Epithelial cell of prostate (primary cell): ENCODE measurements around the gene IGLL1.

ENCODE experiments used
- DNase-seq: peaks from one replicate; pipeline ENCODE4 v3.0.0-alpha.2; 2011; ENCODE audit warnings: low read depth, low spot score
- H3K27ac ChIP-seq: fragments of 450-650 bp; 2 replicates; pipeline ENCODE4 v1.5.1; 2017; ENCODE audit warnings: mild to moderate bottlenecking

Gene IGLL1

DNA sequence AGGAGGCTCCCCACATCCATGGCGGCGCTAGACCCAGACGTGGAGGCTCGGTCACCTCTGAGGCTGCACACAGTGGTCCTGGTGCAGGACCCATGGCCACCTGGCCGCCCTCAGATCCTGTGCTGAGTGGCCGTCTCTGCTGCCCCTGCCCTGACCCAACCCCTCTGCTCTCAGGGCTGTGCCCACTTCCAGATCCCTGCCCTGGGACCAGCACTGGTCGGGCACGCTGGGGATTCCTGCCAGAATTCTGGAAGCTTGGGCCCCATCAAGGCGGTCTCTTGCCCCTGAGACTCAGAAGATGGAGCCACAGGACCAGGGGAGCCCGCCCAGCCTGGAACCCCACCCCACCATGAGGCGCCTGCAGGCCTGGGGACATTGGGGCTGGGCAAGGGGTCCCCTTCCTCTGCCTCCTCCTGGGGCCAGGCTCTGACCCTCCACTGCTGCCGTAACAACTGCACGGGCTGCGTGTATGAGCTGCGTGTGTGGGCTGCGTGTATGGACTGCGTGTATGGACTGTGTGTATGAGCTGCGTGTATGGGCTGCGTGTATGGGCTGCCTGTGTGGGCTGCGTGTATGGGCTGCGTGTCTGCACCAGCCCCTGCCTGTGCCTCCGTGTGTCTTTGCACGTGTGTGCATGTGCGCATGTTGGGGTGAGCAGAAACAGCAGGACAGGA is 48.7 kb downstream of the IGLL1 start:
- no peak overlapping the region for H3K27ac ChIP-seq
- no peak for DNase-seq

DNA sequence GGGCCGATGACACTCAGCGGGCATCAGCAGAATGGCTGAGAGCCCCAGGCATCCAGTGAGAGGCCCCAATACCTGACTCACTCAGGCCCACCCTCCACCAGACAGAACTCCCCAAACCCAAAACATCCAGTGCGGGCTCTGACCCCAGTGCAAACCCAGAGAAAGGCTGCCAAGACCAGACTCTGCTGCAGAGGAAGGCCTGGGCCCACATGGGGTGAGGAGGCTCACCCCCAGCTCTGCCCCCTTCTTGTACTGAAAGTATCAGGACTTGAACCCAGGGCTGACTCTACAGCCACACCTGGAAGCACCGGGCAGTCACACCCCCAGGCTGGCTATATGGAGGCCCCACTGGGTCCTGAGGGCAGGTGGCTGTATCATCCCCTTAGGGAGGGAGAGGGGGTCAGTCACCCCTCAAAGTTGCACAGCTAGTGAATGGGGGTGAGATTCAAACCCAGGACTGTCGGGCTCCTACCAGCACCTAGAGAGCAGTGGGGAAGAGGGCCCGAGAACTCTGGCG is 49.3 kb downstream of the IGLL1 start:
- H3K27ac ChIP-seq: no peak overlapping the region
- DNase-seq: no peak

DNA sequence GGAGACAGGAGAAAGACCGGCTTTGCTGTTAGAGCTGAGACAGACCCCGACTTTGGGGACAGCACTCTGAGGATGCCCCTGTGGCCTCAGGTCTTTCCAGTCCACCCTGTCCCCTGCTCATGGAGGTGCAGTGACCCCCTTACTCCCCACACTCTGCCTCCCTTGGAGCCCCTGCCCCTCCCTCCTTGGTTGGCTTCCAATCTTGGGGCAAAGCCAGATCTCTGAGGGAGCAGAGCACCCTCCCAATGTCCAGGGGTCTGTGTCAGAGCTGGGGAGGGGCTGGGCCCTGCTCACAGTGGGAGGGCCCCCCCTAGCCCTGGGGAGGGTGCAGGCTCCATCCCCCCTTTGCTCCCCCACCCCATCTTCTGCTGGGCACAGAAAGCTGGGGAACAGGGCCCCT is 50.0 kb downstream of the IGLL1 start:
- no peak overlapping the region for H3K27ac ChIP-seq
- no peak for DNase-seq

DNA sequence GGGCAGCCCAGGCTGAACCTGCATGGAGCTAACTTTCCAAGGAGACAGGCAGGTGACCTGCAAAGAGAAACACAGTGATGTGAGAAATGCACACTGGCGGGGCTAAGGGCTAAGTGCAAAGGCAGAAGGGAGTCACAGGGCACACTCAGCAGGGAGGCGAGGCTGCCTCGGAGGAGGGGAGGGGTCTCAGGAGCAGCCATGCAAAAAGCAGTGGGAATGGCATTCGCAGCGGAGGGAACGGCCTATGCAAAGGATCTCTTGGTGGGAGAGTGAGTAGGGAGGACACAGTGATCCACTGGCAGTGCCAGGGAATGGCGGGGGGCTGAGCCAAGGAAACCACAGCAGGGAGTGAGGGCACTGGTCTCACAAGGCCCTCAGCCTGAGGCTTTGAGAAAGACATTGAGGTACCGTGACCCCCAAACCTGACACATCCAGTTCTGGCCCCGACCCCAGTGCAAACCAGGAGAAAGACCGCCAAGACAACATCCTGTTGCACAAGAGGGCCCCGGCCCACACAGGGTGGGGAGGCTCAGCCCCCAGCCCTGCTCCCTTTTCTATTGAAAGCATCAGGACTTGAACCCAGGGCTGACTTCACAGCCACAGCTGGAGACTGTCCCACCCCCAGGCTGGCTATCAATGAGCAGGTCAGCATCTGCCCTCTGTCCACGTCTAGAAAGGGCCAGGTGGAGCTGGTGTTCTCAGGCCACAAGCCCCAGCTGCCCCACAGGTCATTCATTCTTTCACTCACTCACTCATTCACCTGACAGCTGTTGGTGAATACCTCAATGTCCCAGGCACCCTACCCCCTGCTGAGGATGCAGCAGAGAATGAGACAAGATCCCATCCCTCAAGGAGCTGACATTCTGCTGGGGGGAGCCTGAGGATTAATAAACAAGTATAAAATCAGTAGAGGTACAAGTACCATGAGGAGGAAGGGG is 50.7 kb downstream of the IGLL1 start:
- DNase-seq: no peak
- no peak overlapping the region for H3K27ac ChIP-seq

DNA sequence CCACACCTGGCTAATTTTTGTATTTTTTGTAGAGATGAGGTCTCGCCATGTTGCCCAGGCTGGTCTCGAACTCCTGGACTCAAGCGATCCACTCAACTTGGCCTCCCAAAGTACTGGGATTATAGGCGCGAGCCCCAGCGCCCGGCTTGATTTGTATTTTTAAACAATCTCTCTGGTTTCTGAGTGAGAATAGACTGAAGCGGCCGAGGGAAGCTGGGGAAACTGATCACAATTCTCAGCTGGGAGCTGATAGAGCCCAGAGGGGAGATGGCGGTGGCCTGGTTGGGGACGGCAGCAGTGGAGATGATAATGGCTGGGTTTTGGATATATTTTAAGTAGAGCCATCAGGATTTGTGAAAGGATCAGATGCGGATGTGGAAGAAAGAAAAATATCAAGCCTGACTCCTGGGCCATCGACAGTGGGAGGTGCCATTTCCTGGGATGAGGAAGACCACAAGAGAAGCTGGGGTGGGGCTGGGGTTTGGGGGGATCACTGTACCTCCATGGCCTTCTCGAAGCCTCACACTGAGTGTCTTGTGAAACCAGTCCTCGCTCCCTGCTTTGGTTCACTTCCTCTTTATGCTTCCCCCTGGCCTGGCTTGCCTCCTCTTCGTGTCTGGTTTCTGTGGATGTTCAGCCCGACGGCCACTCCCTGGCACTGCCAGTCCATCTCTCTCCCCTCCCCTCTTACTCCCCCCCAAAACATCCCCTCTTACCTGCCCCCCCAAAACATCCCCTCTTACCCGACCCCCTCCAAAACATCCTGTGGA is 51.9 kb downstream of the IGLL1 start:
- no peak for DNase-seq
- no peak overlapping the region for H3K27ac ChIP-seq

DNA sequence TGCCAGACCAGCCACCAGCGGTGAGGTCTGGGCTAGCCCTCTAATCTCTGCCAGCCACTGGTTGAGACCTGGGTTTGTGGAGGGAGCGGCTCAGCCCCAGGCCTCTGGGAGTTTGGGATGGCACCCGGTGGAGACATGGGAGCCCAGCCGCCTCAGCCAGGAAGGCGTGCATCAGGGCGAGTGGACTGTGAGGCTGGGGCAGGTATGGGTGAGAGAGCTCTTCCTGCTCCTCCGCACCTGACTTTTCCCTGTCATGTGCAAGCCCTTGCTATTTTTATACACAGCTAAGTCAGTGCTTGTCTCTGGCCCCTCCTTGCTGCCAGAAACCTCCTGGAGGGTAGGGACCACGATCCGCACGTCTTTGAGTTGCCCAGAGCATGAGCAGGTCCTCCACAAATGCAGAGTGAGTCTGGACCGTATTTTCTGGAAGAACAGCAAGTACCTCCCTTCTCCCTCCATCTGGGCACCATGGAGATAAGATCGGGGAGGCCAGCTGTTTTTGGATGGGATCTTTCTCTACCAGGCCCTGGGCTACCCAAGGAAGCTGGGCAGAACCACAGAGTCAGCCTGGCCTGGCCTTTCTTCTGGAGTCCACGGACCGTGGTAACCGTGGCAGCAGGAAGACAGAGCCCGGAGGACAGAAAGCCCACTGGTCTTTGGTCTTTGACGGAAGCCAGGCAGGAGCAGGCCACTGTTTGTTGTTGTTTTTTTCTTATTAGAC is 53.3 kb downstream of the IGLL1 start:
- no peak overlapping the region for H3K27ac ChIP-seq
- DNase-seq: no peak

DNA sequence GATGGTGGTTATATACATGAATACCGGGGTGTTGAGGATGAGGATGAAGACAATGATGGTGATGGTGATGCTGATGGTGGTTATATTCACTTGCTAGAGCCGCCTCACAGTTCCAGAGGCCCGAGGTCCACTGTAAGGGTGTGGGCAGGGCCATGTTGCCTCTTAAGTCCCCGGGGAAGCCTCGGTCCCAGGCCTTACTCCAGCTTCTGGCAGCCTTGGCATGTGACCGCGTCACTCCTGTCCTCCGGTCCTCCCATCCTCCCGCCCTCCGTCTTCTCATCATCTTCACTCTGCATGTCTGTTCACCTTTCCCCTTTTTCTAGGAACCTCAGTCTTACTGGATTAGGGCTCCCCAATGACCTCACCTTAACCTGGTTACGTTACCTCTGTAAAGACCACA is 54.6 kb downstream of the IGLL1 start:
- no peak for DNase-seq
- no peak overlapping the region for H3K27ac ChIP-seq

DNA sequence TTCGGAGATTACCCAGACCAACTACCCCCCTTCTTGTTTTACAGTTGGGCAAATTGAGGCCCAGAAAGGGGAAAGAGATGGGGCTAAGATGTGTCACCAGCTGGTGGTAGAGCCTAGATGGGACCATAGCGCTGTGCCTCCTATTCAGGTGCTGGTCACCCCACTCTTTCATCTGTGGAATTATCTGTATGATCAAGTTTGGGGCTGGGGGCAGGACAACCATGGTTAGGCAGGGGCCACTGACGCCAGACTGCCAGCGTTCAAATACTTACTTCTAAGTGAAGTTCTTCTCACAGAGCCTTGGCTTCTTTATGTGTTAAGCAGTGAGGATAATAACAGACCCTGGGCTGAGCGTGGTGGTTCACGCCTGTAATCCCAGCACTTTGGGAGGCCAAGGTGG is 55.9 kb downstream of the IGLL1 start:
- DNase-seq: no peak
- H3K27ac ChIP-seq: no peak overlapping the region

DNA sequence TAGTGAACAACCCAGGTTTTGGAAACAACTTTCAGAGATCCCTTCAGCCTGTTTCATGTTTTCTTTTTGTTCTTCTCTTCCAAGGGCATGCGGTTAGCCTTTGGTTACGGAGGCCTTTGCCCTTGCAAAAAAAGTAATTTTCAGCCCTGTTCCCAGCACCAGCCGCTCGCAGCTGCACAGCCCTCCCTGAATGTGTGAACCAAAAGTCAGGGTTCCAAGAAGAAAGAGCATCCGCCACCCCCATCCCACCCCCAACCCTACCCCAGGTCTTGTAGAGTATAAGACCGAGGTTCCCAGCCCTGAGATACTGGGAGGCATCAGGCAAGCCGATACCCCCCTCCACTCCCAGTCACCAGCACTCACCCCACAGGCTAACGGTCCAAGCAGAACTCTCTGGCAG is 56.4 kb downstream of the IGLL1 start:
- DNase-seq: no peak
- no peak overlapping the region for H3K27ac ChIP-seq
